T-helper 2 cell treated with Interferon-gamma antibody and Interleukin-4, amounts not matched to agents 5 μg/mL and 100 μg/mL, for 36 hours (primary cell): ENCODE data around the gene RAB40B.

Source experiments
- DNase-seq: peaks from one replicate; pipeline ENCODE4 v3.0.0; 2021; ENCODE audit warnings: low spot score
- H3K27ac Mint-ChIP-seq: one replicate; pipeline ENCODE4 v1.8.0; 2021; ENCODE audit warnings: mild to moderate bottlenecking, mixed read lengths
- H3K27me3 Mint-ChIP-seq: one replicate; pipeline ENCODE4 v1.8.0; 2021; ENCODE audit warnings: low read depth, mixed read lengths
- H3K36me3 Mint-ChIP-seq: one replicate; pipeline ENCODE4 v1.8.0; 2021; ENCODE audit warnings: low read depth, mixed read lengths
- H3K4me1 Mint-ChIP-seq: one replicate; pipeline ENCODE4 v1.8.0; 2021; ENCODE audit warnings: low read depth, mixed read lengths
- H3K4me3 Mint-ChIP-seq: one replicate; pipeline ENCODE4 v1.8.0; 2022; ENCODE audit warnings: mild to moderate bottlenecking, moderate library complexity, mixed read lengths
- H3K9me3 Mint-ChIP-seq: one replicate; pipeline ENCODE4 v1.8.0; 2021; ENCODE audit warnings: mixed read lengths

Gene RAB40B

GRCh38 chr17:82605939-82606600 is 92.4 kb downstream of the RAB40B start:
- Mint-ChIP-seq H3K27ac (no peak overlapping the region), H3K27me3 (no peaks in the 10 kb centered on the region), H3K4me1 (peaks cover 13% of the 10 kb centered on the region), H3K4me3 (no peak overlapping the region), H3K36me3 (peaks cover 57% of the 10 kb centered on the region), H3K9me3 (no peaks in the 10 kb centered on the region)
- DNase-seq: no peak
